Stomach (tissue), 4 donors: Measurements from ENCODE around the gene PLCXD3.

Experiments
- CTCF ChIP-seq, 7 experiments: fragments of 450-650 bp in 4 of 7; fragments of 200-600 bp in 3 of 7; sonication (generic) in 3 of 7; IDR thresholded peaks; one replicate each; pipeline ENCODE4 v1.5.1; 2016 to 2019; ENCODE audit warnings: antibody characterized with exemption in 7 of 7, control low read depth in 2 of 7, mild to moderate bottlenecking in 1 of 7
- EP300 ChIP-seq: sonication (generic); formaldehyde crosslinking; IDR thresholded peaks from one replicate; pipeline ENCODE4 v1.6.1; 2017; ENCODE audit warnings: antibody characterized with exemption
- POLR2A ChIP-seq, 4 donors: fragments of 450-650 bp; IDR thresholded peaks; one replicate each; pipeline ENCODE4 v1.6.1; 2016; ENCODE audit warnings: antibody characterized with exemption in 4 of 4, control low read depth in 2 of 4, mild to moderate bottlenecking in 1 of 4, moderate library complexity in 1 of 4
- POLR2AphosphoS5 ChIP-seq, 3 donors: sonication (generic); formaldehyde crosslinking; IDR thresholded peaks; one replicate each; pipeline ENCODE4 v1.6.1; 2016; ENCODE audit warnings: antibody characterized with exemption in 3 of 3

- TF ChIP-seq POLR2AphosphoS5 (IDR thresholded peaks at IDR 0.05): no peak
- TF ChIP-seq CTCF (IDR thresholded peaks at IDR 0.05): no peak
- no peak for TF ChIP-seq POLR2A (IDR thresholded peaks at IDR 0.05)
- no peak for TF ChIP-seq EP300
Observed at GRCh38 chr5:41364346-41364745, 146.1 kb downstream of the PLCXD3 start.
